Natural killer cell (primary cell): ENCODE measurements around the gene NLRP5. TPM values are rescaled to one million over a fixed set of nuclear protein-coding genes. Genes with fewer than 3 reads are reported as not detected.
"Not testable (repeated sequence)": the region's sequence is repeated elsewhere in the genome, so short reads cannot be mapped to it uniquely, and the experiment has no call there.

Experiments
- ATAC-seq, 3 donors: fragments of 150-1000 bp in 2 of 3; fragments of 200-7000 bp in 1 of 3; cut with Tn5 transposase; 1 replicate in 1 of 3; 2 replicates in 2 of 3; pipeline ENCODE4 v1.10.0; 2021; ENCODE audit warnings: mild to moderate bottlenecking in 2 of 3, moderate library complexity in 2 of 3
- DNase-seq, 2 donors: peaks; one replicate each; pipeline versions ENCODE4 v3.0.0 to v3.0.0-alpha.2; 2013 to 2021; ENCODE audit warnings: mixed read lengths in 1 of 2
- H3K27ac ChIP-seq: one replicate; pipeline ENCODE4 v1.5.1; 2013; ENCODE audit warnings: mild to moderate bottlenecking, low read length
- H3K27me3 ChIP-seq: one replicate; pipeline ENCODE4 v1.6.1; 2013; ENCODE audit warnings: low read length; ENCODE audit not compliant: control insufficient read depth, insufficient read depth
- H3K36me3 ChIP-seq: one replicate; pipeline ENCODE4 v1.6.1; 2013; ENCODE audit warnings: low read length; ENCODE audit not compliant: control insufficient read depth, insufficient read depth
- H3K4me1 ChIP-seq: one replicate; pipeline ENCODE4 v1.6.1; 2013; ENCODE audit warnings: low read length; ENCODE audit not compliant: control insufficient read depth, insufficient read depth
- H3K4me3 ChIP-seq: one replicate; pipeline ENCODE4 v1.5.1; 2013; ENCODE audit warnings: low read length
- H3K9me3 ChIP-seq: one replicate; pipeline ENCODE4 v1.6.1; 2013; ENCODE audit warnings: low read length; ENCODE audit not compliant: control insufficient read depth, insufficient read depth
- H3K27ac Mint-ChIP-seq, 2 donors: one replicate each; pipeline ENCODE4 v1.8.0; 2022; ENCODE audit warnings: mild to moderate bottlenecking in 2 of 2, mixed read lengths in 2 of 2, moderate library complexity in 1 of 2
- H3K27me3 Mint-ChIP-seq, 2 donors: one replicate each; pipeline ENCODE4 v1.8.0; 2022; ENCODE audit warnings: low read depth in 2 of 2, mixed read lengths in 2 of 2
- H3K36me3 Mint-ChIP-seq: one replicate; pipeline ENCODE4 v1.8.0; 2022; ENCODE audit warnings: mixed read lengths
- H3K4me1 Mint-ChIP-seq, 2 donors: one replicate each; pipeline ENCODE4 v1.8.0; 2022; ENCODE audit warnings: mixed read lengths in 2 of 2
- H3K4me3 Mint-ChIP-seq: one replicate; pipeline ENCODE4 v1.8.0; 2022; ENCODE audit warnings: mild to moderate bottlenecking, moderate library complexity, mixed read lengths
- H3K9me3 Mint-ChIP-seq, 2 donors: one replicate each; pipeline ENCODE4 v1.8.0; 2022; ENCODE audit warnings: mixed read lengths in 2 of 2
- CTCF ChIP-seq: fragments of 200-600 bp; IDR thresholded peaks from one replicate; pipeline ENCODE4 v1.8.0; 2022; ENCODE audit warnings: antibody characterized with exemption
- WGBS: methylation state at CpG from one replicate; pipeline ENCODE4 v1.1.7; 2013; ENCODE audit warnings: missing lambda C conversion rate; ENCODE audit not compliant: insufficient coverage; 5-methylcytosine and 5-hydroxymethylcytosine counted together
- intact Hi-C: fragments of 100-400 bp; cut with micrococcal nuclease; formaldehyde crosslinking; loops from one replicate; pipeline ENCODE4 v1.14.2; 2022
- total RNA-seq, 4 donors: library from RNA; stranded (reverse); fragments of 120-200 nt in 1 of 4; gene quantifications; one replicate each; pipeline versions ENCODE4 v1.2.3 to v1.2.4, GENCODE V29; 2013 to 2022

Gene NLRP5
- total RNA-seq, 3 donors from 2014 or later (not counting 1 experiment from before 2014, with no cell fraction given): not detected

GRCh38 chr19:56105090-56105701, 118.6 kb downstream of the NLRP5 start:
- no peaks in the 10 kb centered on the region for H3K9me3 Mint-ChIP-seq
- DNase-seq (peak; percentile 40 to 74), ATAC-seq (peak; percentile 70 to 86 (median 82))
- H3K36me3 Mint-ChIP-seq: no peaks in the 10 kb centered on the region
- H3K27ac Mint-ChIP-seq: peak overlapping the region; percentile 53 to 75
- Histone ChIP-seq H3K4me3 (no peak overlapping the region), H3K27me3 (no peaks in the 10 kb centered on the region), H3K36me3 (peaks cover 22% of the 10 kb centered on the region), H3K27ac (no peak overlapping the region), H3K9me3 (no peaks in the 10 kb centered on the region), H3K4me1 (peaks cover 45% of the 10 kb centered on the region)
- intact Hi-C loops: loop anchor here (10.0 kb wide), 1 partner anchor 70 kb away; the partner anchor contains the start of gene GALP
- TF ChIP-seq CTCF: peak; percentile 68
- peak overlapping the region; percentile 6 for H3K4me3 Mint-ChIP-seq
- peaks cover 21 to 51% of the 10 kb centered on the region in 2 donors for H3K4me1 Mint-ChIP-seq
- WGBS: 15% methylated on average over 21 of the region's 22 CpGs
- no peaks in the 10 kb centered on the region for H3K27me3 Mint-ChIP-seq

- H3K27me3 ChIP-seq, H3K36me3 Mint-ChIP-seq, DNase-seq, ATAC-seq, H3K27me3 Mint-ChIP-seq, H3K9me3 Mint-ChIP-seq, H3K9me3 ChIP-seq, H3K4me3 ChIP-seq, H3K27ac ChIP-seq: not testable (repeated sequence)
- peak overlapping the region; percentile 60 to 75 for H3K27ac Mint-ChIP-seq
- peak overlapping the region; percentile 60 for H3K4me3 Mint-ChIP-seq
- intact Hi-C loops: loop anchor here (10.0 kb wide), 1 partner anchor 69 kb away; the partner anchor contains the start of gene GALP
- peaks cover 21 to 51% of the 10 kb centered on the region in 2 donors for H3K4me1 Mint-ChIP-seq
- peaks cover 52% of the 10 kb centered on the region for H3K4me1 ChIP-seq
- peaks cover 20% of the 10 kb centered on the region for H3K36me3 ChIP-seq
- 96% methylated on average over 61 of the region's 61 CpGs for WGBS
Measured at GRCh38 chr19:56105831-56106396, 119.3 kb downstream of the NLRP5 start.

- H3K4me3 ChIP-seq: no peak overlapping the region
- peaks cover 15% of the 10 kb centered on the region for H3K36me3 ChIP-seq
- H3K4me1 ChIP-seq: peaks cover 58% of the 10 kb centered on the region
- no peak for TF ChIP-seq CTCF
- ATAC-seq (no peak), DNase-seq (no peak)
- intact Hi-C loops: loop anchor here (10.0 kb wide), 1 partner anchor 68 kb away; the partner anchor contains the start of gene GALP
- Mint-ChIP-seq H3K36me3 (no peaks in the 10 kb centered on the region), H3K27me3 (no peaks in the 10 kb centered on the region), H3K4me3 (peak overlapping the region; percentile 60), H3K27ac (peak overlapping the region; percentile 60 to 75), H3K9me3 (no peaks in the 10 kb centered on the region), H3K4me1 (peaks cover 24 to 52% of the 10 kb centered on the region in 2 donors)
- H3K27me3 ChIP-seq: no peaks in the 10 kb centered on the region
- WGBS: 69% methylated on average over 27 of the region's 27 CpGs
- no peaks in the 10 kb centered on the region for H3K9me3 ChIP-seq
- no peak overlapping the region for H3K27ac ChIP-seq
Measured at GRCh38 chr19:56106397-56106849, 119.8 kb downstream of the NLRP5 start.

- peak overlapping the region in 1 of 2 donors; percentile 75 for H3K27ac Mint-ChIP-seq
- peaks cover 63% of the 10 kb centered on the region for H3K4me1 ChIP-seq
Measured at GRCh38 chr19:56106993-56107392, 120.4 kb downstream of the NLRP5 start.

More at GRCh38 chr19:56106993-56107392, 120.4 kb downstream of the NLRP5 start:
- Mint-ChIP-seq H3K4me3 (no peak overlapping the region), H3K27me3 (no peaks in the 10 kb centered on the region), H3K4me1 (peaks cover 30 to 54% of the 10 kb centered on the region in 2 donors), H3K9me3 (no peaks in the 10 kb centered on the region), H3K36me3 (no peaks in the 10 kb centered on the region)
- no peak for TF ChIP-seq CTCF
- DNase-seq (no peak), ATAC-seq (no peak)
- Histone ChIP-seq H3K27me3 (no peaks in the 10 kb centered on the region), H3K9me3 (no peaks in the 10 kb centered on the region), H3K36me3 (peaks cover 10% of the 10 kb centered on the region), H3K4me3 (no peak overlapping the region), H3K27ac (no peak overlapping the region)
- intact Hi-C loops: loop anchor here (10.0 kb wide), 1 partner anchor 68 kb away; the partner anchor contains the start of gene GALP
- 89% methylated on average over 10 of the region's 11 CpGs for WGBS
